ENCODE data around the gene FN1.

DNA sequence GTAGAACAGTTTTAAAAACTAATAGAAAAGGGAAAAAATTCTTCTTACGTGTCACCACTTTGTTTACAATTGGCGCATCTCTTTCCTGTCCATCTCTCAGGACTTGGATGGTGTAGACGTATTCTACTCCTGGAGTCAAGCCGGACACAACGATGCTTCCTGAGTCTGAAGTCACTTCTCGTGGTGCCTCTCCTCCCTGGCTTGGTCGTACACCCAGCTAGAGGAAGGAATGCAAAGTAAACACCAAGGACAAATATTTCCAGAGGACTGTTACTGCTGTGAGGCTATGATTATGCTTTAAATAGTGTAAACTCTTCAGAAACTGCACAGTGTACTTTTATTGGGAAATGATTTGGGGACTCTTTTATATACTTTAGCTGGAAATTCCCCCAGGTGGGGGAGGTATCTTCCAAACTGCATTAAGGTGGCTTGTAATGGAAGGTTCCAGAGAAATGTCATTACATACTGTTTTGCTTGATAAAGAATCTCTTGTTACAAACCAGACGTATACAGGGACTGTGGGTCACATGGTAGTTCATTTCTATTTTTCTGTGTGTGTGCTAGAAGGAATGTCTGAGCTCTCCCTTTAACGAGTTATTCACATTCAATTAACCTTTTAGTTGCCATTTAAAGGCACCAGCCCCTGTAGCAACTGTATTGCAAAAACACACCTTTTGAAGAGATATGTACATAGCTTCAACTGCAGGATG, 38.1 kb downstream of the FN1 start:
- TF ChIP-seq, protein P1, sequence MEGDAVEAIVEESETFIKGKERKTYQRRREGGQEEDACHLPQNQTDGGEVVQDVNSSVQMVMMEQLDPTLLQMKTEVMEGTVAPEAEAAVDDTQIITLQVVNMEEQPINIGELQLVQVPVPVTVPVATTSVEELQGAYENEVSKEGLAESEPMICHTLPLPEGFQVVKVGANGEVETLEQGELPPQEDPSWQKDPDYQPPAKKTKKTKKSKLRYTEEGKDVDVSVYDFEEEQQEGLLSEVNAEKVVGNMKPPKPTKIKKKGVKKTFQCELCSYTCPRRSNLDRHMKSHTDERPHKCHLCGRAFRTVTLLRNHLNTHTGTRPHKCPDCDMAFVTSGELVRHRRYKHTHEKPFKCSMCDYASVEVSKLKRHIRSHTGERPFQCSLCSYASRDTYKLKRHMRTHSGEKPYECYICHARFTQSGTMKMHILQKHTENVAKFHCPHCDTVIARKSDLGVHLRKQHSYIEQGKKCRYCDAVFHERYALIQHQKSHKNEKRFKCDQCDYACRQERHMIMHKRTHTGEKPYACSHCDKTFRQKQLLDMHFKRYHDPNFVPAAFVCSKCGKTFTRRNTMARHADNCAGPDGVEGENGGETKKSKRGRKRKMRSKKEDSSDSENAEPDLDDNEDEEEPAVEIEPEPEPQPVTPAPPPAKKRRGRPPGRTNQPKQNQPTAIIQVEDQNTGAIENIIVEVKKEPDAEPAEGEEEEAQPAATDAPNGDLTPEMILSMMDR (IDR thresholded peaks at IDR 0.05) = no peak
- no peak for TF ChIP-seq POLR2A (IDR thresholded peaks at IDR 0.05)

Data from breast epithelium (tissue), 3 donors.